GM18505 (cell line): Measurements from ENCODE around the gene RAB36.
"Not testable (repeated sequence)": the region's sequence is repeated elsewhere in the genome, so short reads cannot be mapped to it uniquely, and the experiment has no call there.

ENCODE experiments used
- ATAC-seq: cut with Tn5 transposase; IDR thresholded peaks from one replicate; pipeline ENCODE4 v1.9.1; 2021; ENCODE audit not compliant: unreplicated experiment
- POLR2A ChIP-seq: IDR thresholded peaks from 4 replicates; pipeline ENCODE4 v1.6.1; 2011; ENCODE audit warnings: borderline replicate concordance; ENCODE audit not compliant: insufficient read depth, insufficient read length; ENCODE audit errors: extremely low read depth

RAB36 gene

DNA sequence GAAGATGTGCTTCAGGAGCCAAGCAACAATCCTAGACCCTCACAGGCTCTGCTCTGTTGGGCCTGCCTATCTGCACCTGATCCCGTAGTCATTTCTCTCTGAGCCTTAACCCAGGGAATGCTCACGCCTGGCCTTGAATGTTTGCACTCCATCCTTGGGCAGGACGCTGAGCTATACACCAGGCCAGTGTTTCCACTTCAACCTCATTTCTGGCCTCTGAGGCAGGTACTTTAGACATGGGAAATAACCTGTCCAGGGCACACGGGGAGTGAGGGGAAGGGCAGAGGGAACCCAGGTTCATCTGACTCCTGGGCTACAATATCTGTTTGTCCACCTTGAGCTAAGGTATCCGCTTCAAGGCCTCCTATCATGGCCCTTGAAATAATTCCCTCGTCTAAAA is 13.3 kb upstream of the RAB36 start:
- no peak for ATAC-seq

DNA sequence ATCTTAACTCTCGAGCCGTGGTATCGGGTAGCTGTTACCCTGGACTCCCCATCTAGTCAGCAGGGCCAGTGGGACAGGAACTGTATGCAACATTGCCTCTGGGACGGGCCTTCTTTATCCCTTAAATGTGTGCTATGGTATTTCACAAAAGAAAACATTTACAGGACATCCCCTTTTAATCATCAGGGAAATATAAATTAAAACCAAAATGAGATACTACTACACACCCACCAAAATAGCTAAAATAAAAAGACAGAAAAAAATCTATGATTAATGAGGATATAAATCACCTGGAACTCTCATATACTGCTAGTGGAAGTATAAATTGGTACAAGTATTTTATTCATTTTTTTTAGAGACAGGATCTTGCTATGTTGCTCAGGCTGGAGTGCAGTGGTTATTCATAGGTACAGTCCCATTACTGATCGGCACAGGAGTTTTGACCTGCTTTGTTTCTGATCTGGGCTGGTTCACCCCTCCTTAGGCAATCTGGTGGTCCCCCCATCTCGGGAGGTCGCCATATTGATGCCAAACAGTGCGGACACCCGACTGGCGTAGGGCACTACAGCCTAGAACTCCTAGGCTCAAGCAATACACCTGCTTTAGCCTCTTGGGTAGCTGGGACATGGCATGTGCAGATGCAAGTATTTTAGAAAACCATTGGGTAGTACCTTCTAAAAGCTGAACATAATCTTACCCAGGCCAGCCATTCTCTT is 12.7 kb upstream of the RAB36 start:
- ATAC-seq = no peak
- TF ChIP-seq POLR2A = no peak

More for the DNA sequence above, 13.3 kb upstream of the RAB36 start:
- no peak for TF ChIP-seq POLR2A

DNA sequence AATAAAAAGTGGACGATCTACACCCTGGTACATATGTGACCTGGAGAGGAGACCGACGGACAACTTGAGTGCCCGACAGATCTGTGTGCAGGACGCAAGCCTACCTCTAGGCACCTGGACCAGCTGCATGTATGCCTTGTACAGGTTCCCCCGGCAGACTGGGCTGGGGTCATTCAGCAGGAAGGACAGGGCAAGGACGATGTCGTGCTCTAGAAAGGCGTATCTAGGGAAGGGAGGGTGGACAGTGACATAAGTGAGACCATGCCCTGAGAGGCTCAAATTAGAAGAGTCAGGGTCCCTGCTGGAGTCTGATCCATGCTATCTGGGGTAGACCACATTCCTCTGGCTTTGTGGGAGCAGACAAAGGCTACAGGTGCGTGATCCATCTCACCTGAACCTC is 11.4 kb upstream of the RAB36 start:
- no peak for ATAC-seq
- TF ChIP-seq POLR2A = no peak

DNA sequence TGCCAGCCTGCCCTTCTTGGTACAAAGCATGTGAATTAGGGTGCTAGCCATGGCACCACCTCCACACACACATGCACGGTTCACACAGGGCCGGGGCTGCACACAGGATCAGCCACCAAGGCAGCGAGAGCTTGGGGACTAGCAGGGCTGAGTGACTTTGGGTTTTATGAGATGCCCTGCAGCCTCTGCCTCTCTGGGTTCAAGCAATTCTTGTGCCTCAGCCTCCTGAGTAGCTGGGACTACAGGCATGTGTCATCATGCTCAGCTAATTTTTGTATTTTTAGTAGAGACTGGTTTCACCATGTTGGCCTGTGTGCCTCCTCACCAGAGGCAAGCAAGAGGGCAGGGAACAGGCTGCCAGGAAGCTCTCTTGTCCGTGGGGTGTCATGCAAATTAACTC is 8.3 kb upstream of the RAB36 start:
- not testable (repeated sequence) for ATAC-seq

DNA sequence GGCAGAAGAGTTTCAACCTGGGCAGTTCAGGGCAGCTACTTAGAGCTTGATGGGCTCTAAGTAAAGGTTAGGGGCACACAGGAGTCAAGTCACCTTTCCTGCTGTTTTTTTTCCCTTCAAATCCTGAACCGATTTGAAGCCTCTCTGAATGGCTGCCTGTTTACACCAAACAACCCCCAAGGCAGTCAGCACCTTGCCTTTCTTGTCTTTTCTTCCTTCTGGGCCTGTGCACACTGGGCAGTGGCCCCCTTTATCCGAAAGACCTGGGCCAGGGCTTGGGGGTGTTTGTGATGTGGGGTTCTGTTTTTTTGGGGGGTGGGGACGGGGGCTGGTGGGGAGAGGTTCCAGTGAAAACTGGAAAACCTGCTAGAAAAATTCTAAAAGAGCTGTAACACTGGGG is 7.8 kb upstream of the RAB36 start:
- ATAC-seq = no peak
- no peak for TF ChIP-seq POLR2A

DNA sequence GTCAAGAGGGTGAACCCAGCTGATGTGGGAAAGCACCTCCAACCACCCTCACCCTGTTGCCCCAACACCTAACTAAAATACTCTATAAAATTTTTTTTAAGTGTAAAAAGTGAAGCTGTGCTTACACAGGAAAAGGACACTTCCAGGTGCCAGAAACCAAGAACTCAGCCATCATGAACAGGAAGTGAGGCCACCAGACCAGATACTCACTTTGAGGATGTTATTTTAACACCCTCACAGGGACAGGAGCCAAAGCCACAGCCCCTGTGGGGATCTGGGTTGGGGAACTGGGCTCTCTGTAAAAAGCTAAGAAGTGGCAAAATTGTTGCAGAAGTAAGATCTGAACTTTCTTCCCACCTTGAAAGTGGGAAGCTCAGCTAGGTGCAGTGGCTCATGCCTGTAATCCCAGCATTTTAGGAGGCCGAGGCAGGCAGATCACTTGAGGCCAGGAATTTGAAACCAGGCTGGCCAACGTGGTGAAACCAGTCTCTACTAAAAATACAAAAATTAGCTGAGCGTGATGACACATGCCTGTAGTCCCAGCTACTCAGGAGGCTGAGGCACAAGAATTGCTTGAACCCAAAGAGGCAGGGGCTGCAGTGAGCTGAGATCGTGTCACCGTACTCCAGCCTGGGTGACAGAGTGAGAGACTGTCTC is 7.2 kb upstream of the RAB36 start:
- TF ChIP-seq POLR2A = peak; percentile 14
- peak; percentile 36 for ATAC-seq

DNA sequence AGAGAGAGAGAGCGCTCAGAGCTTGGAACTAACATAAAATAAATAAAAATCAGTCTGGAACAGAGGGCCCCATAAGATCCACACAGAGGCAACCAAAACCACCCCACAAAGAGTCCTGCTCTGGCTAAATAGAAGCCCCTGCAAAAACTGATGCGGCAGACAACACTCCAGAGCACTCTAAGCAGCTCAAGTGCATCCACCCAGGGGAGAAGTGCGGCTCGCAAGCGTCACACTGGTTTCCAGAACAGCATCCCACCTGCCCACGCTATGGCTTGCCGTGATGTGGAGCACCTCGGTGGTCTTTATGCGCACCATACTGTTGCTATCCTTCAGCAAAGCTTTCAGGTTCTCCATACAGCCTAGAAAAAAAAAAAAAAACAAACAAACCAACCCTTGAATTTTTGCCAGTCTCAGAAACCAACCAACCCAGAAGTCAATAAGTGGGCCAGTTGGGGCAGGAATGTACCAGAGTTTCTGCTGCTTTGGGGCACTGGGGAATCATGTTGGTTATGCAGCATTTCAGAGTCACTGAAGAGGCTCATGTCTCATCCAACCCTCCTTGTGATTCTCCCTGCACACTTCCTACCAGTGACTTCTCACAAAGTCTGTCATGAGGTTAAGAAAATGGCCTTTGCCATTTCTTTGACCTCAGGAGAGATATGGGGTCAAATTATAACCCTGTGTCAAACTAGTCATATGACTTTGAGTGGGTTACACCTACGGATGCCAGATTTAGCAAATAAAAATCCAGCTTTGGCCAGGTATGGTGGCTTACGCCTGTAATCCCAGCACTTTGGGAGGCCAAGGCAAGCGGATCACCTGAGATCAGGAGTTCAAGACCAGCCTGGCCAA is 6.5 kb upstream of the RAB36 start:
- TF ChIP-seq POLR2A = no peak
- ATAC-seq = no peak

DNA sequence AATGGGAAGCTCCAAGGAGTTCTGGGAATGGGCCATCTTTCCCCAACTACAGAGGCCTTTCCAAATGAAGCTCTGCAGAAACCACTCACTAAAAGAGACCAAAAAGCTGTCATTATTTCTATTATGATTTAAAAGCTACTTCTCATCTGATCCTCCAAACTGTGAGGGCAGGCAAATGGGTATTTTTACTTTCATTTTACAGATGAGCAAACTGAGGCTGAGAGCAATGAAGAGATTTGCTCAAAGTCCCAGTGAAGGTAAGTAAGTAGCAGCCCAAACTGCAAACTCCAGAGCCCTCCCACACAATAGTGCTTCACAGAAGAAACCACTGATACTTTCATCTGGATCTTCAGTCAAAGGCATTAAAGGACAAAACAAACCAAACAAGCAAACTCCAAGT is 4.9 kb upstream of the RAB36 start:
- no peak for ATAC-seq
- no peak for TF ChIP-seq POLR2A

DNA sequence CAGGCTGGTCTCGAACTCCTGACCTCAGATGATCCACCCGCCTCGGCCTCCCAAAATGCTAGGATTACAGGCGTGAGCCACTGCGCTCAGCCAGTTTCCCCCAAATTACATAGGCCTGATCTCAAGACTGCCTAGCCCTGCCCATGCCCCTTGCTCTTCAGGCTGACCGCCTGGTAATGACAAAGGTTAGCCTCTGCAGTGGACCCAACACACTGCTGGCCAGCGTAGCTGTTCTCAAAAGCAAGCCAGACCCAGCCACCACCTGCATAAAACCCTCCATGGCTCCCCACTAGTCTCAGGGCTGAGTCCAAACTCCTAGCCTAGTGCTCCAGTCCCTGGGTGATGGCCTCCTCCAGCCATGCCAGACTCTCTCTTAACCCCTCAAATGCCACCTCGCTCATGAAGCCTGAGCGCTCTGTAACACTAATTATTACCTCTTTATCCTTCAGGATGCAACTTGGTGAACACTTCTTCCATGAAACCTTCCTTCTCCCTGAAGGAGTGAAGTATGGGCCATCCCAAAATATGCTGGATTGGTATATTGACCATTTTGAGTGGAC is 2.7 kb upstream of the RAB36 start:
- ATAC-seq = no peak
- no peak for TF ChIP-seq POLR2A

DNA sequence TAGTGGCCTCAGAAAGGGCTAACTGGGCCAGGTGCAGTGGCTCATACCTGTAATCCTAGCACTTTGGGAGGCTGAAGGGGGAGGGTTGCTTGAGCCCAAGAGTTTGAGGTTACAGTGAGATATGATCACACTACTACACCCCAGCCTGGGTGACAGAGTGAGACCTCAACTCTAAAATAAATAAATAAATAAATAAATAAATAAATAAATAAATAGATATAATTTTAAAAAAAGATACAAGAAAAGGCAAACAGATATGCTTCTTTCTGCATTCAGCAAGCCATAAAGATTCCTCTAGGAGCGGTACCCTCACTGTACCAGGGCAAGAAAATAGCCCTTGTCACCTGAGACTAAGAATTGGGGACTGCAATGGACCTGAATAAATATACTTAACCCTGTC is 2.2 kb upstream of the RAB36 start:
- no peak for ATAC-seq
- no peak for TF ChIP-seq POLR2A

DNA sequence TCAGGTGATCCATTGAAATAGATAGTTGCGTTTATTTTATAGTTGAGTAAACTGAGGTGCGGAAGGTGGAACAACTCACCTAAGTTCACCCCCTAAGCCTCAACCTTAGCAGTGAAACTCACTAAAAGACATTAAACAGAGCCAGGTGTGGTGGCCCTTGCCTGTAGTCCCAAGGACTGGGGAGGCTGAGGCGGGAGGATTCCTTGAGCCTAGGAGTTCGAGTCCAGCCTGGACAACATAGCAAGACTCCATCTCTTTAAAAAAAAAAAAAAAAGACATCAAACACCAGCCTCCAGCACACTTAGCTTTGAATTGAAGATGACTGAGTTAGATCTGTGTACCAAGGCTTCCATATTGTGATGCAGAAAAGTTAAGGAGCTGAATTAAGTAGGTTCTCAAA is 845 bp upstream of the RAB36 start:
- no peak for TF ChIP-seq POLR2A
- ATAC-seq = no peak

DNA sequence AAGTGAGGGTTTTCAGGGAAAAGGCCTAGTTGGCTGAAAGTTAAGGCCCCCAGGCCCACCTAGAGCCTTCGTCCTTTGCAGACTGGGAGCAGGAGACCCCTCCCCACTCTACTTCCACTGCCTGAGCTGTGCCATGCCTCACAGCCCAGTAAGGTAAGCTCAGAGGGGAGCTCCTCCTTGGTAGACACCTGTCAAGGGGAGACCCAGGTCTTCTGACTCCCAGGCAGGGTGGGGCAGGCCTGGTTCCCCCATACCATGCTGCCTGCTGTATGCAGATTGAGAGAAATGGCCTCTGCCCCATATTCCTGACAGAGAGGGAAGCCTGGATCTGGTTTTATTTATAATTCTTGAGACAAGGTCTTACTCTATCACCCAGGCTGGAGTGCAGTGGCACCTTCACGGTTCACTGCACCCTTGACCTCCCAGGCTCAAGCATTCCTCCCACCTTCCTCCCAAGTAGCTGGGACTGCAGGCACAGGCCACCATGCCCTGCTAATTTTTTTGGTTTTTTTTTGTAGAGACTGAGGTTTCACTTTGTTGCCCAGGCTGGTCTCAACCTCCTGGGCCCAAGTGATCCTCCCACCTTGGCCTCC is 697 bp downstream of the RAB36 start:
- TF ChIP-seq POLR2A = no peak
- ATAC-seq = no peak

DNA sequence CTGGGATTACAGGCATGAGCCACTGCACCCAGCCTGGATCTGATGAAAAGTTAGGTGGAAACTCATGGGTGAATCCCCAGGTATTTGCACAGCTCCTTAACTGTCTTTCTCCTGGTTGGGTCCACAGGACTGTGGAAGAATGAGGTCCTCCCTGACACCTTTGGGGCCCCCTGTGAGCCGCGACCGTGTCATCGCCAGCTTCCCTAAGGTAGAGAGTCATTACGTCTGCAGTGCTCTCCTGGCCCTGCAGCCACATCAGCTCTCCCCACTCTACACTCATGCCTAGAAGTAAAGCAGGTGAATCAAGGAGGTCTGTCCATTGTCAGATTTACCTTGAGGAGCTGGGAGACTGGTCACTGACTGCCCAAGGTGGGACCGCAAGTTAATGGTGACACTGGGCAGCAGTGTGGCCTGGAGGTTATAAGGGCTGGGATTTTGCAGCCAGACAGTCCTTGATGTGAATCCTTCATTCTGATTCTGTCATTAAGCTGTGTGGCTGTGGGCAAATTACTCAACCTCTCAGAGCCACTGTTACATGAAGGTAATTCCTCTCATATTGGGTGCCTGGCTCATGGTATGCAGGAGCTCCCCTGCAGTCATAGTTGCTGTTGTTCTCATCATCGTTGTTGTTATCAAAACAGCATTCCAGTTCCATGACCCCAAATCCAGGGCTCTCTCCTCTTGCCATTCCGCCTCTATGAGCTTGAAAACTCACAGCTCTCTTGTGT is 1.4 kb downstream of the RAB36 start:
- no peak for TF ChIP-seq POLR2A
- ATAC-seq = no peak

DNA sequence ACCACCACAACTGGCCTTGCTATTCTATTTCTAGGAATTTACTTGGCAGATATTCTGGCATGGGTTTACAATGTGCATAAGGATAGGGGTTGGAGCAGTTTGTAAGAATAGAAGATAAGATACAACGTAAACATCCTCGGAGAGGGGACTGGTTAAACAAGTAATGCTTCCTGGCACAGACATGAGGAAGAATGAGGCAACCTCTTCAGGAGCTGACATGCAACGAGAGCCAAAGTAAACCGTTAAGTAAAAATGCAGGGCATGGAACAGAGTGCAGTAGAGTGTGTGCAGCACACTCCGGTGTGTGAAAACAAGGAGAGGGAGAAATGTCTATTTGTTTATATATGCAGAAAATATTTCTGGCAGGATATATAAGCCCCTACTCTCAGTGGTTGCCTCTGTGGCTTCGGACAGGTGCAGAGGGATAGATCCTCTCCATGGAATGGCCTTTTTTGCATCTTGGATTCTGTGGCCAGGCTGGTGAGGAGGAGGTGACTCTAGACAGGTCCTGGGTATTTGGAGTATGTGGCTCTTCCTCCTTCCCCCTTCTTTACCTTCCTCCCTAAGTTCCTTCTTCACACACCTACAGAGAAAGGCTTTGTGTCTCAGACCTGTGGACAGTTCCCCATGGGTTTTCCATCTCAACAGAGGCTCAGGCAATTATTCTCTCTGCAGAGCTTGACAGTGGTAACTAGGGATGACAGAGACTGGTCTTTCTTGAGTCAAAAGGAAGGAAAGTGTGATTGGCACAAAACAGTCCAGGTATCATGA is 2.5 kb downstream of the RAB36 start:
- ATAC-seq = no peak
- TF ChIP-seq POLR2A = no peak
